ENCODE measurements around the gene EEA1. TPM values are rescaled to one million over a fixed set of nuclear protein-coding genes. Genes with fewer than 3 reads are reported as not detected.
A peak's percentile ranks its signal among the peaks of the same experiment; 100 is the strongest.

The EEA1 gene
- total and polyA plus RNA-seq, 2 of the 4 experiments (the other 2 are of a cell fraction), result 4.6 to 12.5 TPM

- Histone ChIP-seq H3K79me1 (ENCODE audit: low read depth in 1 of 2, low read length in 2 of 2) (peaks cover 0 to 17% of the 10 kb centered on the region in 2 experiments; a peak in 2 of 4 replicates), H4K5ac (ENCODE audit: low read depth, low read length) (peak overlapping the region; percentile 94), H4K20me1 (ENCODE audit: insufficient read depth, low read length) (no peaks in the 10 kb centered on the region), H2AK9ac (replicated peaks; ENCODE audit: low read depth, low read length, poor library complexity) (no peak overlapping the region), H3K56ac (ENCODE audit: extremely low read depth, insufficient read depth, low read length) (no peak overlapping the region; the same call in 1 of the 2 replicates), H3K9me1 (ENCODE audit: insufficient read depth, low read length) (0 out of 2 replicates have a peak, but pooled peaks cover 2% of the 10 kb centered on the region), H4K91ac (ENCODE audit: insufficient read depth, low read depth, low read length) (peak overlapping the region; percentile 65; the same call in 1 of the 2 replicates), H4K8ac (ENCODE audit: low read depth in 2 of 2, low read length in 2 of 2) (peak overlapping the region in 1 of 2 experiments; percentile 79; a peak in 2 of 4 replicates), H3K4ac (ENCODE audit: low read depth, low read length) (peak overlapping the region; percentile 84), H3K4me1 (ENCODE audit: control insufficient read depth, insufficient read depth, low read length) (peaks cover 8% of the 10 kb centered on the region), H3K9ac (ENCODE audit: low read depth, low read length) (peak overlapping the region; percentile 36; the same call in 1 of the 2 replicates), H3K18ac (ENCODE audit: low read depth, low read length) (peak overlapping the region; percentile 97), H3K27ac (ENCODE audit: insufficient read depth, low read length) (peak overlapping the region; percentile 89; the same call in 1 of the 2 replicates), H3K27me3 (ENCODE audit: control insufficient read depth, insufficient read depth, low read length) (no peaks in the 10 kb centered on the region), H2AK5ac (ENCODE audit: low read depth, low read length) (peak overlapping the region; percentile 90; the same call in 1 of the 2 replicates), H3K4me2 (ENCODE audit: low read depth, low read length) (peak overlapping the region; percentile 76), H3K14ac (replicated peaks; ENCODE audit: low read depth, low read length) (peak overlapping the region; percentile 69; the same call in 1 of the 2 replicates), H2BK20ac (ENCODE audit: low read depth, low read length) (peak overlapping the region; percentile 84), H3K9me3 (ENCODE audit: control insufficient read depth, insufficient read depth, low read length) (no peaks in the 10 kb centered on the region), H2AFZ (replicated peaks; ENCODE audit: low read length, poor library complexity) (no peak overlapping the region), H2BK15ac (ENCODE audit: low read depth, low read length) (peak overlapping the region; percentile 69; the same call in 1 of the 3 replicates), H3K23ac (ENCODE audit: low read depth, low read length) (peak overlapping the region; percentile 58; the same call in 1 of the 2 replicates), H3K36me3 (ENCODE audit: control insufficient read depth, insufficient read depth, low read length) (peaks cover 6% of the 10 kb centered on the region; the same call in 1 of the 2 replicates), H2BK5ac (ENCODE audit: low read depth, low read length, poor library complexity, severe bottlenecking) (peak overlapping the region; percentile 84), H2BK120ac (ENCODE audit: low read depth, low read length) (peak overlapping the region; percentile 81), H3K4me3 (ENCODE audit: insufficient read depth, low read depth, low read length) (no peak overlapping the region)
- ChIA-PET POLR2A (ENCODE audit: unreplicated experiment) (interaction anchor here (0.7 kb wide), 1 partner anchor 145 kb away, joined by 3 read pairs; the partner anchor contains the start of gene EEA1), CTCF (interaction anchor here (0.6 to 2.0 kb wide), 3 partner anchors 11 to 31 kb away, joined by 3 to 8 read pairs (median 6); no protein-coding TSS in a partner anchor)
- BruUV-seq (replicated peaks), result no TSS peak
- dilution Hi-C loops (cut with HindIII; ENCODE audit: low sequenced_read_pairs, unreplicated experiment) (no loop called here), in situ Hi-C loops (cut with MboI; ENCODE audit: low sequenced_read_pairs) (loop anchor here (25.0 kb wide), 1 partner anchor 628 kb away; no protein-coding TSS in a partner anchor), intact Hi-C loops (cut with micrococcal nuclease) (no loop called here)
- DNase-seq (peak; percentile 50), ATAC-seq (ENCODE audit: low read depth) (peak; percentile 62)
- no peak for TF ChIP-seq MAZ (IDR thresholded peaks at IDR 0.05; ENCODE audit: borderline replicate concordance, low read depth, low read length)
- TF ChIP-seq FOS (IDR thresholded peaks at IDR 0.05; ENCODE audit: low read depth, low read length), result no peak
- no peak for TF ChIP-seq MAFK (IDR thresholded peaks at IDR 0.05; ENCODE audit: low read depth, low read length)
- no peak for TF ChIP-seq RFX5 (IDR thresholded peaks at IDR 0.05; ENCODE audit: low read depth, low read length)
- no peak for TF ChIP-seq CHD1 (IDR thresholded peaks at IDR 0.05; ENCODE audit: low read depth, low read length)
- TF ChIP-seq POLR2A (IDR thresholded peaks at IDR 0.05; ENCODE audit: low read depth, low read length), result no peak
- no peak for TF ChIP-seq RCOR1 (IDR thresholded peaks at IDR 0.05; ENCODE audit: insufficient replicate concordance, low read length)
- TF ChIP-seq ELK1 (IDR thresholded peaks at IDR 0.05; ENCODE audit: borderline replicate concordance, low read depth, low read length), result no peak
- no peak for TF ChIP-seq SMC3 (IDR thresholded peaks at IDR 0.05; ENCODE audit: low read depth, low read length)
- TF ChIP-seq RAD21 (IDR thresholded peaks at IDR 0.05; ENCODE audit: low read length), result no peak
- no peak for TF ChIP-seq MXI1 (IDR thresholded peaks at IDR 0.05; ENCODE audit: borderline replicate concordance, low read depth, low read length)
- no peak for TF ChIP-seq USF2 (IDR thresholded peaks at IDR 0.05; ENCODE audit: low read depth, low read length)
- no CpG with 5 or more reads among the region's 1 CpG for WGBS, 2 experiments (ENCODE audit: extremely low coverage in 2 of 2, insufficient read length in 1 of 2)
These were observed 144.7 kb downstream of the EEA1 start for GRCh38 chr12:92784356-92784755.
